HG02840 (cell line): ENCODE results near the gene RERE.
A peak's percentile ranks its signal among the peaks of the same experiment; 100 is the strongest.

Source experiments
- ATAC-seq: cut with Tn5 transposase; IDR thresholded peaks from one replicate; pipeline ENCODE4 v1.9.1; 2021; ENCODE audit warnings: mild to moderate bottlenecking, moderate library complexity, moderate number of reproducible peaks; ENCODE audit not compliant: unreplicated experiment, low FRiP score

The RERE gene

GRCh38 chr1:8653878-8654277, 163.6 kb downstream of the RERE start:
- ATAC-seq = no peak

GRCh38 chr1:8652467-8653046, 164.9 kb downstream of the RERE start:
- no peak for ATAC-seq

GRCh38 chr1:8651962-8652361, 165.5 kb downstream of the RERE start:
- ATAC-seq = no peak

- ATAC-seq = no peak
Observed at GRCh38 chr1:8651236-8651890, 166.1 kb downstream of the RERE start.

- ATAC-seq = no peak
Observed at GRCh38 chr1:8649875-8650274, 167.6 kb downstream of the RERE start.

- ATAC-seq = no peak
Observed at GRCh38 chr1:8649027-8649426, 168.4 kb downstream of the RERE start.

- no peak for ATAC-seq
Observed at GRCh38 chr1:8646996-8647395, 170.4 kb downstream of the RERE start.

GRCh38 chr1:8646189-8646588, 171.3 kb downstream of the RERE start:
- ATAC-seq = no peak

GRCh38 chr1:8643542-8644536, 173.6 kb downstream of the RERE start:
- peak; percentile 78 for ATAC-seq

- no peak for ATAC-seq
Observed at GRCh38 chr1:8642114-8642513, 175.3 kb downstream of the RERE start.

- ATAC-seq = no peak
Observed at GRCh38 chr1:8641377-8641997, 176.0 kb downstream of the RERE start.

GRCh38 chr1:8640950-8641349, 176.5 kb downstream of the RERE start:
- no peak for ATAC-seq

- ATAC-seq = no peak
Observed at GRCh38 chr1:8639148-8639547, 178.3 kb downstream of the RERE start.

GRCh38 chr1:8633741-8634501, 183.5 kb downstream of the RERE start:
- no peak for ATAC-seq

GRCh38 chr1:8632102-8632501, 185.3 kb downstream of the RERE start:
- ATAC-seq = no peak

- no peak for ATAC-seq
Observed at GRCh38 chr1:8631163-8631562, 186.3 kb downstream of the RERE start.

- ATAC-seq = peak; percentile 56
Observed at GRCh38 chr1:8629241-8630091, 188.0 kb downstream of the RERE start.

- no peak for ATAC-seq
Observed at GRCh38 chr1:8628606-8629005, 188.8 kb downstream of the RERE start.

- ATAC-seq = no peak
Observed at GRCh38 chr1:8627728-8628127, 189.7 kb downstream of the RERE start.
